Retinal pigment epithelial cell (primary cell): Measurements from ENCODE around the gene KRT15.

ENCODE experiments used
- DNase-seq: peaks from one replicate; pipeline ENCODE4 v3.0.0-alpha.2; 2010; ENCODE audit warnings: low read depth
- H3K4me3 ChIP-seq: 2 replicates; pipeline ENCODE4 v1.5.1; 2011; ENCODE audit warnings: mild to moderate bottlenecking, low read length, control low read depth, moderate library complexity
- CTCF ChIP-seq: conservative IDR thresholded peaks from 2 replicates; pipeline ENCODE4 v1.5.1; 2011; ENCODE audit warnings: low read depth, low read length, control low read depth, inconsistent platforms

Gene KRT15

GRCh38 chr17:41480136-41480535, 38.6 kb downstream of the KRT15 start:
- DNase-seq = no peak
- no peak for TF ChIP-seq CTCF
- H3K4me3 ChIP-seq = no peak overlapping the region

GRCh38 chr17:41478237-41478636, 40.5 kb downstream of the KRT15 start:
- no peak for DNase-seq
- no peak for TF ChIP-seq CTCF
- H3K4me3 ChIP-seq = no peak overlapping the region

- no peak for DNase-seq
- H3K4me3 ChIP-seq = no peak overlapping the region
- no peak for TF ChIP-seq CTCF
Observed at GRCh38 chr17:41476866-41477815, 41.5 kb downstream of the KRT15 start.

- no peak for TF ChIP-seq CTCF
- no peak overlapping the region for H3K4me3 ChIP-seq
- DNase-seq = no peak
Observed at GRCh38 chr17:41475421-41475820, 43.3 kb downstream of the KRT15 start.

- DNase-seq = no peak
- no peak overlapping the region for H3K4me3 ChIP-seq
- TF ChIP-seq CTCF = no peak
Observed at GRCh38 chr17:41474863-41475262, 43.8 kb downstream of the KRT15 start.

GRCh38 chr17:41468346-41468745, 50.3 kb downstream of the KRT15 start:
- no peak for TF ChIP-seq CTCF

GRCh38 chr17:41467561-41467960, 51.1 kb downstream of the KRT15 start:
- no peak overlapping the region for H3K4me3 ChIP-seq
- TF ChIP-seq CTCF = no peak

More at GRCh38 chr17:41468346-41468745, 50.3 kb downstream of the KRT15 start:
- no peak overlapping the region for H3K4me3 ChIP-seq
- no peak for DNase-seq

More at GRCh38 chr17:41467561-41467960, 51.1 kb downstream of the KRT15 start:
- no peak for DNase-seq
